Calu3 (cell line): ENCODE data around the gene GIPC3. TPM values are rescaled to one million over a fixed set of nuclear protein-coding genes. Genes with fewer than 3 reads are reported as not detected.

Experiments
- BruUV-seq: library from RNA; stranded (reverse); fragments of 400-500 nt; replicated peaks from 2 replicates; lab custom pipeline; 2021; lab: Mats Ljungman, UMichigan
- CTCF ChIA-PET: fragments of 300-600 bp; sonication (Branson Sonifier 250); formaldehyde crosslinking; loops from one replicate; lab custom pipeline; 2022; ENCODE audit warnings: antibody characterized with exemption; lab: Charles Lee
- DNase-seq: peaks from one replicate; pipeline ENCODE4 v3.0.0; 2022
- H3K27ac Mint-ChIP-seq: one replicate; pipeline ENCODE4 v1.8.0; 2022; ENCODE audit warnings: mixed read lengths; ENCODE audit not compliant: unreplicated experiment
- H3K27me3 Mint-ChIP-seq: one replicate; pipeline ENCODE4 v1.8.0; 2022; ENCODE audit warnings: mixed read lengths; ENCODE audit not compliant: unreplicated experiment
- H3K36me3 Mint-ChIP-seq: one replicate; pipeline ENCODE4 v1.8.0; 2022; ENCODE audit warnings: mild to moderate bottlenecking, moderate library complexity, mixed read lengths; ENCODE audit not compliant: insufficient read depth, unreplicated experiment
- H3K4me1 Mint-ChIP-seq: one replicate; pipeline ENCODE4 v1.8.0; 2022; ENCODE audit warnings: mild to moderate bottlenecking, low read depth, mixed read lengths; ENCODE audit not compliant: unreplicated experiment
- H3K4me3 Mint-ChIP-seq: one replicate; pipeline ENCODE4 v1.8.0; 2022; ENCODE audit warnings: mild to moderate bottlenecking, low read depth, moderate library complexity, mixed read lengths; ENCODE audit not compliant: unreplicated experiment
- H3K9me3 Mint-ChIP-seq: one replicate; pipeline ENCODE4 v1.8.0; 2022; ENCODE audit warnings: low read depth, mixed read lengths; ENCODE audit not compliant: unreplicated experiment
- CTCF ChIP-seq: fragments of 200-600 bp; IDR thresholded peaks from one replicate; pipeline ENCODE4 v1.8.0; 2022; ENCODE audit warnings: antibody characterized with exemption; ENCODE audit not compliant: unreplicated experiment
- intact Hi-C: fragments of 100-400 bp; cut with micrococcal nuclease; formaldehyde crosslinking; loops from one replicate; pipeline ENCODE4 v1.10.0; 2022; ENCODE audit not compliant: unreplicated experiment
- total RNA-seq: library from RNA; stranded (reverse); gene quantifications from 2 replicates; pipeline ENCODE4 v1.2.3, GENCODE V29; 2022

The GIPC3 gene
- total RNA-seq, 1 experiment from 2014 or later: not detected

DNA sequence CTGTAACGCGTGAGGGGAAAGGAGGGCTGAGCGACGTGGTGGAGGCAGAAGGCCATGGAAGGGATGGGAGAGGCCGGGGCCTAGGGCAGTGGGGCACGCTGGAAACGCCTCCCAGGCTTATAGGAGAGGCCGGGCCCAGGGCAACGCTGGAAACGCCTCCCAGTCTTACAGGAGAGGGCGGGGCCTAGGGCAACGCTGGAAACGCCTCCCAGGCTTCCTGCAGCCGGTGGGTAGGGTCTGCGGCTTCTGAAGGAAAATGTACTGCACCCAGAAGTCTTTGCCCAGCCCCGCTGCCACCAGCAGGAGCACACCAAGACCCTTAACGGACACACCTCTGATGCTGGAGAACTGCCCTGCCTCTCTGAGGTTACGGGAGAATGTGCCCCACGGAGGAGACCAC, 32.2 kb downstream of the GIPC3 start:
- Mint-ChIP-seq H3K27ac (no peak overlapping the region), H3K4me1 (no peaks in the 10 kb centered on the region)
- intact Hi-C loops: no loop called here

DNA sequence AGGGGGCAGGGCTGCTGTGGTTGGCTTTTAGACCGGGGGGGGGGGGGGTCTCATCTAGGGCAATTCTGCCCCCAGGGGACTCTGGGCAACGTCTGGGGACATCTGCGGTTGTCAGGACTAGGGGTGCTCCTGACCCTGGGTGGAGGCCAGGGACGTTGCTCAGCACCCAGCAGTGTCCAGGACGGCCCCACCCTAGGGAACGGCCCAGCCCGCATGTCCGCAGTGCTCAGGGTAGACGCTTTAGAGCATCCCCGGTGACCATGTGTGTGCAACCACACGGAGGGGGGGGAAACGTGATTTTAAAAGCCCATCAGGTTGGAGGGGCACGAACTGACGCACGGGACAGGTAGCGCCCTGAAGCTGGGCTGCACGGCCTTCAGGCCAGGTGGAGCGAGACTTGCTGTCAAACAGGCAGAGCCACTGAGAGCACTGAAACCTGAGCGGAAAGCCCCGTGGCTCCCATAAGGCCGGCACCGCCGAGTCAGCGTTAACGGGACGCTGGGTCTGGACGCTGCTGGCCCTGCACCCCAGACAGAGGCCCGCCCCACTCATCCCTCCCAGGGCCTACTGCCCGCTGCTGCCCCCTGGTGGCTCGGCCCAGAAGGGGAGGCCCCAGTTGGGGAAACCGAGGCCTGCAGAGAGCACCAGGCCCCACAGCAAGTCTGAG, 33.0 kb downstream of the GIPC3 start:
- intact Hi-C loops: no loop called here
- Mint-ChIP-seq H3K36me3 (peaks cover 27% of the 10 kb centered on the region), H3K27me3 (no peaks in the 10 kb centered on the region), H3K27ac (no peak overlapping the region), H3K4me3 (no peak overlapping the region), H3K4me1 (no peaks in the 10 kb centered on the region), H3K9me3 (no peaks in the 10 kb centered on the region)
- TF ChIP-seq CTCF: peak; percentile 64
- peak; percentile 17 for DNase-seq
- BruUV-seq: no TSS peak
- CTCF ChIA-PET: no interaction called here

More for the DNA sequence above, 32.2 kb downstream of the GIPC3 start:
- DNase-seq: no peak
- Mint-ChIP-seq H3K4me3 (no peak overlapping the region), H3K27me3 (no peaks in the 10 kb centered on the region), H3K36me3 (peaks cover 23% of the 10 kb centered on the region), H3K9me3 (no peaks in the 10 kb centered on the region)
- CTCF ChIA-PET: no interaction called here
- no peak for TF ChIP-seq CTCF
- BruUV-seq: no TSS peak

DNA sequence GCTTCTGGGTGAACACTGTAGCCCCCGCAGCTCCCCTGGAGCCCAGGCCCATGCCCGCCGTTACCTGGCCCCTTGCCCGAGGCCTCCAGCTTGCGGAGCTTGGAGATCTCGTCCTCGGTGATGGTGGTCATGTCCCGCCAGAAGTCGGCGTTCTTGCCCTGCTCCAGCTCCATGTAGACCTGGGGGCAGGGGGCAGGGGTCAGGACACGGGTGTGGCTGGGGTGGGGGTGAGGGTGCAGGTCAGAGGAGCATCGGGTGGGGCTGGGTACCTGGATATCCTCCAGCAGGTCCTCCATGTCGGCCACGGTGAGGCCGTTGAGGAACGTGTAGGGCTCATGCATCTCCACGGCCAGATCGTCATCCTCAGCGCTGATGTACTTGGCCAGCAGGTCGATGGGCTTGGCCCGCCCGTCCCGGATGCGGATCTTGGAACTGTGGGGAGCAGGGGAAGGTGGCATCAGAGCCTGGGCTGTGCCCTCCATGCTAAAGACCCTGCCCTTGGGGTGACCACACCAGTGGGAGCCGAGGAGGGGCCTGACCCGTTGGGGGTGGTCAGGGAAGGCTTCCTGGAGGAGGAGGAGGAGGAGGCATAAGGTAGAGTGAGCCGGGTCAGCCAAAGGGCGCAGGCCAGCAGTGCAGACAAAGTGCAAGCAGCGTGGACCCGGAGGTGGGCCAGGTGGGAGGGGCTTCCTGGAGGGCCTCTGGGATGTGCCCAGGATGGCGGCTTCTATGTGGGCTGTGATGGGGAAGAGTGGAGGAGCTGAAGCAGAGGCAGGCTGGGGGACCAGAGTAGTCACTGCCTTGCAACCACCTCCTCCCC, 33.7 kb downstream of the GIPC3 start:
- no peaks in the 10 kb centered on the region for H3K4me1 Mint-ChIP-seq
- no TSS peak for BruUV-seq
- CTCF ChIA-PET: no interaction called here
- H3K27ac Mint-ChIP-seq: no peak overlapping the region
- no peak for TF ChIP-seq CTCF
- DNase-seq: no peak
- H3K27me3 Mint-ChIP-seq: no peaks in the 10 kb centered on the region
- peaks cover 23% of the 10 kb centered on the region for H3K36me3 Mint-ChIP-seq
- no peak overlapping the region for H3K4me3 Mint-ChIP-seq
- no peaks in the 10 kb centered on the region for H3K9me3 Mint-ChIP-seq
- intact Hi-C loops: no loop called here

DNA sequence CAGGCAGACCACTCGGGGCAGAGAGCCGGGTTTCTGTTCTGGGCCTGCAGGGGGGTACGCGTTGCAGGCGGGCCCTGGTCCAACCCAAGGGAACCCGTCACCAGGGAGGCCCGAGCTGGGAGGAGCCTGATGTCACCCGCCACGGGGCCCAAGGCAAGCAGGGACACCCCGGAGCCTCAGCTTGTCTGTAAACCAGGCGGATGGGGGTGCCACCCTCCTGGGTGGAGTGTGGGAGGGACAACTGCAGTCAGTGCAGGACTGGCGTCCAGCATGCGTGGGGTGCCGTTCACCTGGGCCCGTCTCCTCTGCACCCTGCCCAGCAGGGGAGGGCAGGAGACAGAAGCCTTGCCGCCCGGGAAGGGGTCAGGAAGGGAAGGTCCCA, 34.3 kb downstream of the GIPC3 start:
- intact Hi-C loops: no loop called here

More for the DNA sequence above, 34.3 kb downstream of the GIPC3 start:
- no peak for TF ChIP-seq CTCF
- H3K4me3 Mint-ChIP-seq: no peak overlapping the region
- H3K4me1 Mint-ChIP-seq: no peaks in the 10 kb centered on the region
- no peak overlapping the region for H3K27ac Mint-ChIP-seq
- BruUV-seq: no TSS peak
- H3K9me3 Mint-ChIP-seq: no peaks in the 10 kb centered on the region
- H3K27me3 Mint-ChIP-seq: no peaks in the 10 kb centered on the region
- CTCF ChIA-PET: no interaction called here
- H3K36me3 Mint-ChIP-seq: peaks cover 23% of the 10 kb centered on the region
- no peak for DNase-seq
